ENCODE results near the gene ZNF3. TPM values are rescaled to one million over a fixed set of nuclear protein-coding genes. Genes with fewer than 3 reads are reported as not detected.

Gene ZNF3
- total and polyA plus RNA-seq, 11 donors, result 11.2 to 21.2 (median 14.3) TPM

DNA sequence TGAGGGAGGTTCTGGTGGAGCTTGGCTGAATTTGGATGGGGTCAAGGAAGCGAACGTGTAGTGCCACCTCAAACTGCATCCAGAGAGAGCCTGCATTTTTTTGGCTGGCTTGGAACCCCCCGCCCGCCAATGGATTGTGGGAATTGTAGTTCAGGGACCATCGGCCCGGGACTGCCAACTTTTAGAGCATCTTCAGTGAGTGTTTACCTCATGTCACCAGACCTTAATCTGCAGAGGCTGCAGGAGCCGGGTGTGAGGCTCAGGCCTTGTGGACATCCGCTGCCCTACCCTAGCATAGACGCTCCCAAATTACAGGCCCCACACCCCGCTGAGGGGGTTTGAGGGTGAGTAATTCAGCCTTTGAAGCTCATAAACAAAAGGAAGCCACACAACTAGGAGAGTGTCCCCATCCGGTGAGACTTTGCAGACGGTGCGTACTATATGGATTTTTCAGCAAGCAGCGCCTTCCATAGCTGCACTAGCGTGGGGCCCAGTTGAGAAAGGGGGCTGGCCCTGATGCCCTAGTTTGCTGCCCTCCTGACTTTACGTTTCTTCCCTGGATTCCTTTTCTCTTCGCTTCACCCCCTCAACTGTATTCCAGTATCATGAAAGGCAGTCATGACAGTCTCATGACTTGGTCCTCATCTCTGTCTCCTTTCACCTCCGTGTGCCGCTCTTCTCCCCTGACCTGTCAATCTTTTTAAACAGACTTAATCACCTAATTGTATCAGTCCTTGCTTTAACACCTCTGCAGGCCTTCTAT, 38.6 kb upstream of the ZNF3 start:
- intact Hi-C loops (cut with DNase I), result loop anchor here in 3 of 10 donors (1.0 to 2.0 kb wide), 3 partner anchors 7 to 19 kb away; partner anchors contain the start of genes AP4M1 (in 3 of the 3) and MCM7 (in 3 of the 3)
- ATAC-seq (peak; percentile 47 to 73 (median 66)), DNase-seq (peak; percentile 58 to 78 (median 71))
- Histone ChIP-seq H3K27me3 (no peaks in the 10 kb centered on the region), H3K4me3 (peak overlapping the region; percentile 48 to 89 (median 78)), H3K27ac (peak overlapping the region; percentile 83 to 98 (median 88)), H3K4me1 (peaks cover 0 to 29% (median 16%) of the 10 kb centered on the region in 12 donors), H3K36me3 (peaks cover 0 to 5% (median 0%) of the 10 kb centered on the region in 9 donors), H3K9me3 (no peaks in the 10 kb centered on the region)
- TF ChIP-seq, protein P1, sequence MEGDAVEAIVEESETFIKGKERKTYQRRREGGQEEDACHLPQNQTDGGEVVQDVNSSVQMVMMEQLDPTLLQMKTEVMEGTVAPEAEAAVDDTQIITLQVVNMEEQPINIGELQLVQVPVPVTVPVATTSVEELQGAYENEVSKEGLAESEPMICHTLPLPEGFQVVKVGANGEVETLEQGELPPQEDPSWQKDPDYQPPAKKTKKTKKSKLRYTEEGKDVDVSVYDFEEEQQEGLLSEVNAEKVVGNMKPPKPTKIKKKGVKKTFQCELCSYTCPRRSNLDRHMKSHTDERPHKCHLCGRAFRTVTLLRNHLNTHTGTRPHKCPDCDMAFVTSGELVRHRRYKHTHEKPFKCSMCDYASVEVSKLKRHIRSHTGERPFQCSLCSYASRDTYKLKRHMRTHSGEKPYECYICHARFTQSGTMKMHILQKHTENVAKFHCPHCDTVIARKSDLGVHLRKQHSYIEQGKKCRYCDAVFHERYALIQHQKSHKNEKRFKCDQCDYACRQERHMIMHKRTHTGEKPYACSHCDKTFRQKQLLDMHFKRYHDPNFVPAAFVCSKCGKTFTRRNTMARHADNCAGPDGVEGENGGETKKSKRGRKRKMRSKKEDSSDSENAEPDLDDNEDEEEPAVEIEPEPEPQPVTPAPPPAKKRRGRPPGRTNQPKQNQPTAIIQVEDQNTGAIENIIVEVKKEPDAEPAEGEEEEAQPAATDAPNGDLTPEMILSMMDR (IDR thresholded peaks at IDR 0.05), result no peak
- no peak for TF ChIP-seq POLR2A (IDR thresholded peaks at IDR 0.05)
- WGBS, 4 donors, result 18 to 23% (median 21%) methylated on average over 15 to 19 of the region's 19 CpGs

- ATAC-seq, result peak; percentile 90 to 97 (median 94)
- peak; percentile 96 to 98 (median 97) for DNase-seq
- Histone ChIP-seq H3K27ac (peak within 1 kb of the TSS; percentile 83 to 98 (median 88)), H3K9me3 (no peaks in the 10 kb centered on the region), H3K36me3 (peaks cover 0 to 11% (median 0%) of the 10 kb centered on the region in 9 donors), H3K4me1 (peaks cover 0 to 21% (median 16%) of the 10 kb centered on the region in 12 donors), H3K27me3 (no peaks in the 10 kb centered on the region), H3K4me3 (peak within 1 kb of the TSS; percentile 48 to 89 (median 78))
- TF ChIP-seq POLR2A (IDR thresholded peaks at IDR 0.05), result peak in 1 of 2 donors; percentile 61
- TF ChIP-seq, protein P1 (IDR thresholded peaks at IDR 0.05), result peak in 1 of 12 donors; percentile 6
- intact Hi-C loops (cut with DNase I), result loop anchor here in 3 of 10 donors (1.0 to 2.0 kb wide), 3 partner anchors 8 to 19 kb away; partner anchors contain the start of genes AP4M1 (in 3 of the 3) and MCM7 (in 3 of the 3)
- 0 to 1% (median 0%) methylated on average over 29 to 49 of the region's 49 CpGs for WGBS, 4 donors
These were observed 37.8 kb upstream of the ZNF3 start, which contains the start of the genes CNPY4 and TAF6 for GRCh38 chr7:100119072-100119969. Gene CNPY4, plus strand, starts transcription at chr7:100119634. Its CDS starts 111 bp downstream, at chr7:100119745. Gene TAF6, minus strand, starts transcription at chr7:100119358. Its CDS starts 5,149 bp downstream, at chr7:100114209.

GRCh38 chr7:100118388-100119071, 37.0 kb upstream of the ZNF3 start:
- DNase-seq (no peak), ATAC-seq (no peak)
- no peak for TF ChIP-seq POLR2A (IDR thresholded peaks at IDR 0.05)
- TF ChIP-seq, protein P1 (IDR thresholded peaks at IDR 0.05), result no peak
- Histone ChIP-seq H3K27ac (peak overlapping the region in 9 of 12 donors; percentile 85 to 98 (median 89)), H3K27me3 (no peaks in the 10 kb centered on the region), H3K9me3 (no peaks in the 10 kb centered on the region), H3K36me3 (peaks cover 0 to 19% (median 5%) of the 10 kb centered on the region in 9 donors), H3K4me1 (peaks cover 0 to 21% (median 16%) of the 10 kb centered on the region in 12 donors), H3K4me3 (peak overlapping the region; percentile 22 to 89 (median 78))
- 21 to 26% (median 24%) methylated on average over 18 of the region's 18 CpGs for WGBS, 4 donors
- intact Hi-C loops (cut with DNase I), result loop anchor here in 3 of 10 donors (1.0 to 2.0 kb wide), 3 partner anchors 9 to 18 kb away; partner anchors contain the start of genes AP4M1 (in 3 of the 3) and MCM7 (in 3 of the 3)
